Skeletal muscle satellite cell (primary cell): ENCODE results near the gene GCG. TPM values are rescaled to one million over a fixed set of nuclear protein-coding genes. Genes with fewer than 3 reads are reported as not detected.

Experiments
- H3K27me3 ChIP-seq: 2 replicates; pipeline ENCODE4 v1.7.0; 2013; ENCODE audit warnings: low read length; ENCODE audit not compliant: control insufficient read depth, insufficient read depth
- H3K36me3 ChIP-seq: 2 replicates; pipeline ENCODE4 v1.7.0; 2013; ENCODE audit warnings: mild to moderate bottlenecking, control low read depth, low read length; ENCODE audit not compliant: insufficient read depth
- H3K4me1 ChIP-seq: 2 replicates; pipeline ENCODE4 v1.7.0; 2013; ENCODE audit warnings: low read length; ENCODE audit not compliant: control insufficient read depth, insufficient read depth
- H3K4me2 ChIP-seq: 2 replicates; pipeline ENCODE4 v1.7.0; 2013; ENCODE audit warnings: mild to moderate bottlenecking, low read length
- H3K4me3 ChIP-seq: 2 replicates; pipeline ENCODE4 v1.7.0; 2013; ENCODE audit warnings: low read length
- H3K9ac ChIP-seq: 2 replicates; pipeline ENCODE4 v1.7.0; 2013; ENCODE audit warnings: mild to moderate bottlenecking, low read depth, low read length, moderate library complexity
- H3K9me3 ChIP-seq: replicated peaks from 2 replicates; pipeline ENCODE4 v1.7.0; 2013; ENCODE audit warnings: mild to moderate bottlenecking, control low read depth, low read length
- total RNA-seq: library from RNA; depleted of rRNA; stranded (reverse); fragments of >200 nt; gene quantifications from 2 replicates; pipeline ENCODE4 v1.2.3, GENCODE V29; 2012; rRNA removed

The GCG gene
- total RNA-seq = not detected in 2 replicates

GRCh38 chr2:162152147-162152546 lies at the start of gene GCG:
TSS of gene GCG (minus strand) at chr2:162152247. CDS start at chr2:162149178, 3,069 bp downstream.
- Histone ChIP-seq H3K4me3 (no peak within 1 kb of the TSS), H3K27me3 (peaks cover 3% of the 10 kb centered on the region), H3K9me3 (no peaks in the 10 kb centered on the region), H3K36me3 (no peaks in the 10 kb centered on the region), H3K4me2 (no peak within 1 kb of the TSS), H3K4me1 (no peaks in the 10 kb centered on the region), H3K9ac (no peak within 1 kb of the TSS)

DNA sequence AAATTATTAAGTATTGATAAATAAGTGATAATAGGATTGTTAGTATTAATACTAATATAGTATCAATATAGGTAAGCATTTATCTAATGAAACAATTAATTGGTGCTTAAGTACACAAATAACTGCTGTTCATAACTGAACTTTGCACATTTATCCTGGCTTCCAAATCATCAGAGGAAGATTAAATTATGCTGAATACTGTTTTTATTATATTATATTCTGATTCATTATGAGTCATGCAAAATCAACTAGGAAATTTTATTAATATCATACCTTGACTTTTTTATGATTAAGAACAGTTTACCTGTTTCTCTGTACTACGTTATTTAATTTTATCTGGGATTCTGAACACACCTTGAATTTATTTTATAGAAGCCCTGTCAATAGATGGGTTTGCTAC lies 48.6 kb upstream of the GCG start:
- Histone ChIP-seq H3K27me3 (no peaks in the 10 kb centered on the region), H3K9ac (no peak overlapping the region), H3K4me3 (no peak overlapping the region), H3K4me1 (peaks cover 31% of the 10 kb centered on the region), H3K36me3 (peaks cover 86% of the 10 kb centered on the region), H3K9me3 (no peaks in the 10 kb centered on the region), H3K4me2 (no peak overlapping the region)

GRCh38 chr2:162199913-162200312 lies 47.9 kb upstream of the GCG start:
- H3K27me3 ChIP-seq = no peaks in the 10 kb centered on the region
- no peaks in the 10 kb centered on the region for H3K9me3 ChIP-seq
- peaks cover 33% of the 10 kb centered on the region for H3K4me1 ChIP-seq
- peaks cover 90% of the 10 kb centered on the region for H3K36me3 ChIP-seq
- no peak overlapping the region for H3K4me2 ChIP-seq
- no peak overlapping the region for H3K4me3 ChIP-seq
- no peak overlapping the region for H3K9ac ChIP-seq

GRCh38 chr2:162198239-162198638 lies 46.2 kb upstream of the GCG start:
- Histone ChIP-seq H3K4me3 (no peak overlapping the region), H3K4me2 (no peak overlapping the region), H3K36me3 (peaks cover 90% of the 10 kb centered on the region), H3K9me3 (no peaks in the 10 kb centered on the region), H3K27me3 (no peaks in the 10 kb centered on the region), H3K4me1 (peaks cover 35% of the 10 kb centered on the region), H3K9ac (no peak overlapping the region)

- peaks cover 35% of the 10 kb centered on the region for H3K4me1 ChIP-seq
- no peaks in the 10 kb centered on the region for H3K27me3 ChIP-seq
- peak overlapping the region; percentile 51 for H3K4me2 ChIP-seq
- peaks cover 91% of the 10 kb centered on the region for H3K36me3 ChIP-seq
- no peak overlapping the region for H3K9ac ChIP-seq
- peak overlapping the region; percentile 13 for H3K4me3 ChIP-seq
- H3K9me3 ChIP-seq = no peaks in the 10 kb centered on the region
Measured at GRCh38 chr2:162197069-162197825, 45.2 kb upstream of the GCG start.

DNA sequence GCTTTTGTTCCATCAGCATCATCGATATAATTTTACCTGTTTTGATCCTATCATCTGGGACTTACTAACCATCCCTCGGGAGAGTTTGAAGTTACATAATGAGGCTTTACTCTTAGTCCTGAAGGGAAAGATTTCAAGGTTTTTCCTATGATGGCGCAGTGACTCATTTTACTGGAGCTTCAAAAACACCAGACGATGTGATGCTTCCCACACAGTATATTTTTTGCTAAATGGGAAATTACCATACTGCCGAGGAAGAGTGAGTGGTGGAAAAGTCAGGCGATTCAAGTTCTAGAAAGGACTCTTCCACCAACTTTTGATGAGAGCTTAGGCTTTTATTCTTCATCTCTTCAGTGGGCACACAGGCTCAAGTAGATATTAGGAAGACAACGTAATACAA lies 44.6 kb upstream of the GCG start:
- H3K4me3 ChIP-seq = no peak overlapping the region
- H3K36me3 ChIP-seq = peaks cover 88% of the 10 kb centered on the region
- H3K27me3 ChIP-seq = no peaks in the 10 kb centered on the region
- no peaks in the 10 kb centered on the region for H3K9me3 ChIP-seq
- H3K4me2 ChIP-seq = peak overlapping the region; percentile 51
- no peak overlapping the region for H3K9ac ChIP-seq
- H3K4me1 ChIP-seq = peaks cover 35% of the 10 kb centered on the region

- no peaks in the 10 kb centered on the region for H3K9me3 ChIP-seq
- peaks cover 60% of the 10 kb centered on the region for H3K36me3 ChIP-seq
- no peak overlapping the region for H3K9ac ChIP-seq
- H3K4me1 ChIP-seq = no peaks in the 10 kb centered on the region
- no peak overlapping the region for H3K4me2 ChIP-seq
- no peaks in the 10 kb centered on the region for H3K27me3 ChIP-seq
- no peak overlapping the region for H3K4me3 ChIP-seq
Measured at GRCh38 chr2:162188451-162188850, 36.4 kb upstream of the GCG start.

DNA sequence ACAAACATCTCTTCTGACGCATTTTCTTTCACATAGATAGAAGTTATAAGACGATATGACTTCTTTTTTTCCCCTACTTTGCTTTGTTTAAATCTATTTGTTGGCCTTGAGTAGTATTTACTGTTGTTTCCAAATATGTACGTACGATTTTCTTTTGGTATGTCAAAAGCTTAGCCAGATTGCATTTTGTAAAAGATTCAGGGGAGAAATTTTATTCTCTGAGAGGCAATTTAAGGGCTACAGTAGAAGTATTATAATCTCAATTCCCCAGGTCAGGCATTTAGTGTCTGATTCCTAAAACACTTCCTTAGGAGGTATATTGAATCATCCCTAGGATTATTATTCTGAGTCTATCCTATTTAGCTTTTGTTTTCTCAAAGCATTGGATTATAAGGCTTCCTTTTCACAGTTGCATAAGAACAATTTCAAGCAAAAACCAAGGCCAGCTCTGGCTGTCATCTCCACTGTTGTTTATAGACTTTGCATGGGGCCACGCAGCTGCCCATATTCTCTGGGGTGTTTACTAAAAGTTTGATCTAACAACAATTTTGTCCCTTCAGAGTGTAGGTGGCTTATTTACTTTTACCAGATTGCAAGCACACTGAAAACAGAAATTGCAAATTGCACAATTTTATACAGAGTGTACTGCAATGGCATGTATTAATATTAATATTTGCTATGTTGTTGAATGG lies 33.6 kb upstream of the GCG start:
- no peaks in the 10 kb centered on the region for H3K4me1 ChIP-seq
- peaks cover 63% of the 10 kb centered on the region for H3K36me3 ChIP-seq
- no peak overlapping the region for H3K9ac ChIP-seq
- H3K9me3 ChIP-seq = no peaks in the 10 kb centered on the region
- H3K4me2 ChIP-seq = no peak overlapping the region
- H3K27me3 ChIP-seq = no peaks in the 10 kb centered on the region
- no peak overlapping the region for H3K4me3 ChIP-seq

DNA sequence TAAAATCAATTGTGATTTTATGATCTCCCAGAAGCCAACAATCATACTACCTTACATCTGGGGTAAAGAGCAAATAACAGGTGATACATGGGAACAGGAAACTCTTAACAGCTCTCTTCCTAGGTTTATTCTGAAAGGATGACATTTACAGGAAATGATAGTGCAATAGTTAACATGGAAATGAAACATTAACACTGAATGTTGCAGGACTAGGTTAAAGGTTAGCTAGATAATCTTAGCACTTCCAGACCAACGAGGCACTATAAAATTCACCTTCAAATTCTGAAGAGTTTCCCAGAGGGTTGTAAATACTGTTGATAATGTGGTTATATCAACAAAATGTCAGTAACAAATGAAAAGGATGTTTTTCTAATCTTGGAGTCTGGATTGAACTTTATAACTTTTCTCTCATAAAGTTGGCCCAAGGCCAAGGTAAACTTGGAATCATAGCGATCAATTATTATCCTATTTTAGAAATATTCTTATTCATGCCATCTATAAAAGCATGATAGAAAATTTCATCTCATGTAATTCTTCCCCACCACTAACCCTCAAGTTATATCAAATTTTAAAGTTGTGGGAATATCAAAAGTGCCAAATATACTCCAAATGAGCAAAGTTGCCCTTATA lies 32.9 kb upstream of the GCG start:
- Histone ChIP-seq H3K36me3 (peaks cover 70% of the 10 kb centered on the region), H3K27me3 (no peaks in the 10 kb centered on the region), H3K4me2 (no peak overlapping the region), H3K4me3 (no peak overlapping the region), H3K4me1 (no peaks in the 10 kb centered on the region), H3K9me3 (no peaks in the 10 kb centered on the region), H3K9ac (no peak overlapping the region)

GRCh38 chr2:162184359-162184758 lies 32.3 kb upstream of the GCG start:
- Histone ChIP-seq H3K4me1 (no peaks in the 10 kb centered on the region), H3K36me3 (peaks cover 73% of the 10 kb centered on the region), H3K9ac (no peak overlapping the region), H3K9me3 (no peaks in the 10 kb centered on the region), H3K27me3 (no peaks in the 10 kb centered on the region), H3K4me2 (no peak overlapping the region), H3K4me3 (no peak overlapping the region)

- Histone ChIP-seq H3K27me3 (no peaks in the 10 kb centered on the region), H3K4me3 (no peak overlapping the region), H3K36me3 (peaks cover 79% of the 10 kb centered on the region), H3K4me1 (no peaks in the 10 kb centered on the region), H3K9ac (no peak overlapping the region), H3K9me3 (no peaks in the 10 kb centered on the region), H3K4me2 (no peak overlapping the region)
Measured at GRCh38 chr2:162182395-162182794, 30.3 kb upstream of the GCG start.
